Endothelial cell of umbilical vein (primary cell): ENCODE data around the gene APOL5. TPM values are rescaled to one million over a fixed set of nuclear protein-coding genes. Genes with fewer than 3 reads are reported as not detected.

ENCODE experiments used
- BruUV-seq: library from RNA; stranded (reverse); fragments of 400-500 nt; replicated peaks from 2 replicates; lab custom pipeline; 2021; lab: Mats Ljungman, UMichigan
- CTCF ChIA-PET: fragments of 300-600, 350-600 bp; sonication (Branson Sonifier 250); formaldehyde crosslinking; loops from one replicate; lab custom pipeline; 2021; ENCODE audit warnings: antibody characterized with exemption, inconsistent platforms; lab: Charles Lee
- POLR2A ChIA-PET: fragments of 300-600, 350-600 bp; sonication (Branson Sonifier 250); formaldehyde crosslinking; loops from one replicate; lab custom pipeline; 2021; ENCODE audit warnings: antibody characterized with exemption, inconsistent platforms; lab: Charles Lee
- DNase-seq: peaks from one replicate; pipeline ENCODE4 v3.0.0-alpha.2; 2011; ENCODE audit warnings: low read depth, low spot score
- FAIRE-seq: peaks from 2 replicates; lab custom pipeline; 2011; peaks lifted over from hg19 to GRCh38; lab: Jason Lieb, UNC
- H2AFZ ChIP-seq: 2 replicates; pipeline ENCODE4 v1.6.0; 2012; ENCODE audit warnings: low read depth, low read length, control low read depth, inconsistent platforms
- H3K27ac ChIP-seq: 2 replicates; pipeline ENCODE4 v1.5.1; 2011; ENCODE audit warnings: low read depth, mild to moderate bottlenecking, control low read depth, low read length, moderate library complexity; ENCODE audit not compliant: insufficient read depth
- H3K27me3 ChIP-seq, 2 experiments: 2 replicates each; pipeline versions ENCODE4 v1.6.0 to v1.6.1; 2011; ENCODE audit warnings: low read length in 2 of 2, mixed read lengths in 1 of 2; ENCODE audit not compliant: control insufficient read depth in 2 of 2, insufficient read depth in 2 of 2
- H3K36me3 ChIP-seq, 2 experiments: 2 replicates in 1 of 2; 3 replicates in 1 of 2; pipeline ENCODE4 v1.5.1; 2011; ENCODE audit warnings: low read length in 2 of 2, mild to moderate bottlenecking in 1 of 2, moderate library complexity in 1 of 2; ENCODE audit not compliant: control insufficient read depth in 2 of 2, insufficient read depth in 2 of 2; ENCODE audit errors: extremely low read depth in 1 of 2
- H3K4me1 ChIP-seq: 3 replicates; pipeline ENCODE4 v1.5.1; 2011; ENCODE audit warnings: mild to moderate bottlenecking, low read length; ENCODE audit not compliant: control insufficient read depth, insufficient read depth; ENCODE audit errors: extremely low read depth
- H3K4me2 ChIP-seq: 2 replicates; pipeline ENCODE4 v1.6.1; 2011; ENCODE audit warnings: low read length, control low read depth, mixed read lengths; ENCODE audit not compliant: insufficient read depth
- H3K4me3 ChIP-seq, 3 experiments: fragments of 200-600 bp in 1 of 3; sonication (generic), shearing (Covaris generic) in 1 of 3; replicated peaks in 1 of 3; 2 replicates each; pipeline ENCODE4 v1.5.1; 2011 to 2016; ENCODE audit warnings: control low read depth in 3 of 3, low read length in 3 of 3, mild to moderate bottlenecking in 2 of 3, inconsistent platforms in 1 of 3, low read depth in 1 of 3, moderate library complexity in 1 of 3; ENCODE audit not compliant: insufficient read depth in 1 of 3
- H3K79me2 ChIP-seq: 2 replicates; pipeline ENCODE4 v1.6.0; 2012; ENCODE audit warnings: low read length, inconsistent platforms; ENCODE audit not compliant: control insufficient read depth, insufficient read depth
- H3K9ac ChIP-seq: replicated peaks from 2 replicates; pipeline ENCODE3; 2011; ENCODE audit warnings: low read length, control low read depth; ENCODE audit not compliant: insufficient read depth; ENCODE audit errors: extremely low read depth
- H3K9me1 ChIP-seq: replicated peaks from 3 replicates; pipeline ENCODE4 v1.6.0; 2011; ENCODE audit warnings: mild to moderate bottlenecking, low read length; ENCODE audit not compliant: control insufficient read depth, insufficient read depth; ENCODE audit errors: extremely low read depth
- H3K9me3 ChIP-seq: replicated peaks from 2 replicates; pipeline ENCODE4 v1.5.1; 2012; ENCODE audit warnings: low read length, inconsistent platforms; ENCODE audit not compliant: control insufficient read depth, insufficient read depth
- H4K20me1 ChIP-seq: replicated peaks from 2 replicates; pipeline ENCODE3; 2011; ENCODE audit warnings: mild to moderate bottlenecking, low read length; ENCODE audit not compliant: control insufficient read depth, insufficient read depth; ENCODE audit errors: extremely low read depth
- CTCF ChIP-seq, 2 donors: IDR thresholded peaks; 1 replicate in 1 of 2; 2 replicates in 1 of 2; pipeline ENCODE4 v1.5.1; 2011; ENCODE audit warnings: low read length in 2 of 2, mild to moderate bottlenecking in 2 of 2, moderate library complexity in 2 of 2, control low read depth in 1 of 2, inconsistent platforms in 1 of 2, low read depth in 1 of 2; ENCODE audit not compliant: insufficient read depth in 1 of 2; ENCODE audit errors: extremely low read depth in 1 of 2
- EZH2 ChIP-seq: IDR thresholded peaks from 2 replicates; pipeline ENCODE4 v1.6.1; 2012; ENCODE audit warnings: borderline replicate concordance, low read depth, mild to moderate bottlenecking, moderate library complexity, low read length, inconsistent platforms; ENCODE audit not compliant: severe bottlenecking
- FOS ChIP-seq: IDR thresholded peaks from 2 replicates; pipeline ENCODE4 v1.6.1; 2011; ENCODE audit warnings: mild to moderate bottlenecking, low read length, moderate library complexity, borderline replicate concordance; ENCODE audit not compliant: insufficient read depth
- GATA2 ChIP-seq: IDR thresholded peaks from 2 replicates; pipeline ENCODE4 v1.7.0; 2011; ENCODE audit warnings: low read depth, mild to moderate bottlenecking, moderate library complexity, mixed read lengths, low read length; ENCODE audit not compliant: insufficient read length, insufficient read depth
- JUN ChIP-seq: IDR thresholded peaks from 2 replicates; pipeline ENCODE4 v1.6.1; 2011; ENCODE audit warnings: borderline replicate concordance, low read depth; ENCODE audit not compliant: insufficient read length, insufficient read depth
- MAX ChIP-seq: IDR thresholded peaks from 2 replicates; pipeline ENCODE4 v1.6.1; 2011; ENCODE audit not compliant: insufficient read depth, insufficient read length
- MYC ChIP-seq: IDR thresholded peaks from one replicate; pipeline ENCODE4 v1.6.1; 2011; ENCODE audit warnings: mild to moderate bottlenecking, low read depth, low read length
- POLR2A ChIP-seq: IDR thresholded peaks from 2 replicates; pipeline ENCODE4 v1.6.1; 2012; ENCODE audit warnings: low read depth, mild to moderate bottlenecking, control low read depth, low read length
- POLR2AphosphoS5 ChIP-seq: IDR thresholded peaks from 2 replicates; pipeline ENCODE4 v1.6.1; 2012; ENCODE audit warnings: low read depth, mild to moderate bottlenecking, control low read depth, low read length, moderate library complexity; ENCODE audit not compliant: insufficient read depth
- dilution Hi-C: fragments of 300-500 bp; cut with MboI; formaldehyde crosslinking; loops from one replicate; pipeline ENCODE4 v1.15.0; 2019; ENCODE audit warnings: low sequenced_read_pairs; ENCODE audit not compliant: extremely low pct_ligation_motif_present
- intact Hi-C: fragments of 100-400 bp; cut with micrococcal nuclease; formaldehyde crosslinking; loops from one replicate; pipeline ENCODE4 v1.10.0; 2022
- polyA plus RNA-seq, 4 experiments: library from polyadenylated mRNA; depleted of rRNA in 3 of 4; stranded (reverse) in 3 of 4; unstranded in 1 of 4; fragments of >200 nt; gene quantifications; 2 replicates each; pipeline versions ENCODE4 v1.2.1 to v1.2.3, GENCODE V29; 2011 to 2012; ENCODE audit warnings: missing spikeins in 1 of 4
- total RNA-seq: library from RNA; stranded (reverse); gene quantifications from 2 replicates; pipeline ENCODE4 v1.2.3, GENCODE V29; 2021

The APOL5 gene
- total and polyA plus RNA-seq, 2 donors (not counting 3 experiments of a cell fraction or from before 2014, with no cell fraction given) = not detected

GRCh38 chr22:35727436-35727835 lies 9.8 kb downstream of the APOL5 start:
- Histone ChIP-seq H3K4me2 (no peak overlapping the region), H3K36me3 (no peaks in the 10 kb centered on the region), H3K79me2 (no peaks in the 10 kb centered on the region), H2AFZ (no peak overlapping the region), H3K9me3 (no peaks in the 10 kb centered on the region), H3K9me1 (no peaks in the 10 kb centered on the region), H3K27me3 (no peaks in the 10 kb centered on the region), H4K20me1 (no peaks in the 10 kb centered on the region), H3K27ac (no peak overlapping the region), H3K4me1 (no peaks in the 10 kb centered on the region), H3K4me3 (no peak overlapping the region), H3K9ac (no peak overlapping the region)
- DNase-seq (no peak), FAIRE-seq (no peak)
- ChIA-PET POLR2A (no interaction called here), CTCF (interaction anchor here (1.3 kb wide), 1 partner anchor 111 kb away, joined by 3 read pairs; no protein-coding TSS in a partner anchor)
- dilution Hi-C loops (no loop called here), intact Hi-C loops (no loop called here)
- no TSS peak for BruUV-seq
- TF ChIP-seq JUN (no peak), POLR2A (no peak), POLR2AphosphoS5 (no peak), EZH2 (no peak), GATA2 (no peak), MYC (no peak), CTCF (IDR thresholded peaks at IDR 0.05; ENCODE audit: extremely low read depth in 1 of 2, insufficient read depth in 1 of 2, low read depth in 1 of 2, low read length in 2 of 2) (no peak), FOS (no peak), MAX (no peak)
